GM23338 (cell line): ENCODE results near the gene TMEM231.

ENCODE experiments used
- CREB1 ChIP-seq: fragments of 250-450 bp; sonication (Bioruptor Pico); IDR thresholded peaks from 2 replicates; pipeline ENCODE4 v1.5.0; 2020; ENCODE audit warnings: low read depth, mild to moderate bottlenecking, moderate library complexity
- ETS1 ChIP-seq: IDR thresholded peaks from 2 replicates; pipeline ENCODE4 v1.6.1; 2016; ENCODE audit warnings: antibody characterized with exemption
- EZH2 ChIP-seq: fragments of 200-600 bp; sonication (generic); IDR thresholded peaks from one replicate; pipeline ENCODE4 v1.8.0; 2017; ENCODE audit warnings: antibody characterized with exemption, mild to moderate bottlenecking, low read depth; ENCODE audit not compliant: unreplicated experiment
- EZH2phosphoT487 ChIP-seq: fragments of 200-600 bp; sonication (generic); IDR thresholded peaks from one replicate; pipeline ENCODE4 v1.8.1; 2018; ENCODE audit warnings: antibody characterized with exemption; ENCODE audit not compliant: unreplicated experiment
- JUNB ChIP-seq: IDR thresholded peaks from one replicate; pipeline ENCODE4 v1.6.1; 2016; ENCODE audit warnings: antibody characterized with exemption; ENCODE audit not compliant: unreplicated experiment
- NANOG ChIP-seq: IDR thresholded peaks from 2 replicates; pipeline ENCODE4 v1.6.1; 2016; ENCODE audit warnings: antibody characterized with exemption, borderline replicate concordance
- POLR2AphosphoS5 ChIP-seq: IDR thresholded peaks from 2 replicates; pipeline ENCODE4 v1.6.1; 2016; ENCODE audit warnings: antibody characterized with exemption, low read depth
- REST ChIP-seq: IDR thresholded peaks from one replicate; pipeline ENCODE4 v1.6.1; 2018; ENCODE audit warnings: antibody characterized with exemption; ENCODE audit not compliant: unreplicated experiment
- ZNF114 ChIP-seq: fragments of 250-450 bp; sonication (Bioruptor Pico); IDR thresholded peaks from 2 replicates; pipeline ENCODE4 v1.5.0; 2020; ENCODE audit warnings: mild to moderate bottlenecking, moderate library complexity
- ZNF331 ChIP-seq: fragments of 250-450 bp; sonication (Bioruptor Pico); IDR thresholded peaks from 2 replicates; pipeline ENCODE4 v1.5.0; 2020; ENCODE audit warnings: low read depth, mild to moderate bottlenecking, moderate library complexity
- ZNF462 ChIP-seq: fragments of 250-450 bp; sonication (Bioruptor Pico); IDR thresholded peaks from 2 replicates; pipeline ENCODE4 v1.5.0; 2020; ENCODE audit warnings: mild to moderate bottlenecking, moderate library complexity
- TF ChIP-seq, protein P1 (sequence below), 2 experiments: fragments of 200-600 bp in 1 of 2; sonication (generic) in 1 of 2; conservative IDR thresholded peaks; 2 replicates each; pipeline versions ENCODE4 v1.5.1 to v1.6.1; 2016 to 2017; ENCODE audit warnings: antibody characterized with exemption in 2 of 2, low read depth in 2 of 2, mild to moderate bottlenecking in 2 of 2, moderate library complexity in 1 of 2

DNA sequence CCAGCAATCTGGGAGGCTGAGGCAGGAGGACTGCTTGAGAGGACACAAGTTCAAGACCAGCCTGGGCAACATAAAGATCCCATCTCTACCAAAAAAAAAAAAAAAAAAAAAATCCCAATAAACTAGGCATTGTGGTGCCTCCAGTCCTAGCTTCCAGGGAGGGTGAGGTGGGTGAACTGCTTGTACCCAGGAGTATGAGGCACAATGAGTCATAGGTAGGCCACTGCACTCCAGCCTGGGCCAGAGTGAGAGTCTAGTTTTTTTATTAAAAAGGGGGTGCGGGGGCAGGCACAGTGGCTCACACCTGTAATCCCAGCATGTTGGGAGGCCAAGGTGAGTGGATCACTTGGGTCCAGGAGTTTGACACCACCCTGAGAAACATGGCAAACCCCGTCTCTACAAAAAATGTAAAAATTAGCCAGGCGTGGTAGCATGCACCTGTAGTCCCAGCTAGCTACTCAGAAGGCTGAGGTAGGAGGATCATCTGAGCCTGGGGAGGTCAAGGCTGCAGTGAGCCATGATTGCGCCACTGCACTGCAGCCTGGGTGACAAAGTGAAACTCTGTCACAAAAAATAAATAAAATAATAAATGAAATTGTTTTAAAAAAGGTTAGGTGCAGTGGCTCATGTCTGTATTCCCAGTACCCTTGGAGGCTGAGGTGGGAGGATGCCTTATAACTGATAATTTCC is 53.0 kb downstream of the TMEM231 start:
- TF ChIP-seq, protein P1, sequence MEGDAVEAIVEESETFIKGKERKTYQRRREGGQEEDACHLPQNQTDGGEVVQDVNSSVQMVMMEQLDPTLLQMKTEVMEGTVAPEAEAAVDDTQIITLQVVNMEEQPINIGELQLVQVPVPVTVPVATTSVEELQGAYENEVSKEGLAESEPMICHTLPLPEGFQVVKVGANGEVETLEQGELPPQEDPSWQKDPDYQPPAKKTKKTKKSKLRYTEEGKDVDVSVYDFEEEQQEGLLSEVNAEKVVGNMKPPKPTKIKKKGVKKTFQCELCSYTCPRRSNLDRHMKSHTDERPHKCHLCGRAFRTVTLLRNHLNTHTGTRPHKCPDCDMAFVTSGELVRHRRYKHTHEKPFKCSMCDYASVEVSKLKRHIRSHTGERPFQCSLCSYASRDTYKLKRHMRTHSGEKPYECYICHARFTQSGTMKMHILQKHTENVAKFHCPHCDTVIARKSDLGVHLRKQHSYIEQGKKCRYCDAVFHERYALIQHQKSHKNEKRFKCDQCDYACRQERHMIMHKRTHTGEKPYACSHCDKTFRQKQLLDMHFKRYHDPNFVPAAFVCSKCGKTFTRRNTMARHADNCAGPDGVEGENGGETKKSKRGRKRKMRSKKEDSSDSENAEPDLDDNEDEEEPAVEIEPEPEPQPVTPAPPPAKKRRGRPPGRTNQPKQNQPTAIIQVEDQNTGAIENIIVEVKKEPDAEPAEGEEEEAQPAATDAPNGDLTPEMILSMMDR (conservative IDR thresholded peaks at IDR 0.05; ENCODE audit: low read depth in 2 of 2): no peak
- no peak for TF ChIP-seq POLR2AphosphoS5
- no peak for TF ChIP-seq EZH2
- no peak for TF ChIP-seq JUNB
- no peak for TF ChIP-seq REST
- TF ChIP-seq NANOG: no peak
- TF ChIP-seq ZNF114 (CRISPR knock-in tag): no peak
- TF ChIP-seq ETS1: no peak
- TF ChIP-seq CREB1 (CRISPR knock-in tag): no peak
- no peak for TF ChIP-seq EZH2phosphoT487
- TF ChIP-seq ZNF462 (CRISPR knock-in tag): no peak
- TF ChIP-seq ZNF331 (CRISPR knock-in tag): no peak
